NCI-H524 (cell line): ENCODE data around the gene P2RY6.
A peak's percentile ranks its signal among the peaks of the same experiment; 100 is the strongest.
"Not testable (repeated sequence)": the region's sequence is repeated elsewhere in the genome, so short reads cannot be mapped to it uniquely, and the experiment has no call there.

Experiments
- DNase-seq, 2 experiments: peaks; one replicate each; lab custom pipeline; 2025; lab: John Stamatoyannopoulos, UW

The P2RY6 gene

DNA sequence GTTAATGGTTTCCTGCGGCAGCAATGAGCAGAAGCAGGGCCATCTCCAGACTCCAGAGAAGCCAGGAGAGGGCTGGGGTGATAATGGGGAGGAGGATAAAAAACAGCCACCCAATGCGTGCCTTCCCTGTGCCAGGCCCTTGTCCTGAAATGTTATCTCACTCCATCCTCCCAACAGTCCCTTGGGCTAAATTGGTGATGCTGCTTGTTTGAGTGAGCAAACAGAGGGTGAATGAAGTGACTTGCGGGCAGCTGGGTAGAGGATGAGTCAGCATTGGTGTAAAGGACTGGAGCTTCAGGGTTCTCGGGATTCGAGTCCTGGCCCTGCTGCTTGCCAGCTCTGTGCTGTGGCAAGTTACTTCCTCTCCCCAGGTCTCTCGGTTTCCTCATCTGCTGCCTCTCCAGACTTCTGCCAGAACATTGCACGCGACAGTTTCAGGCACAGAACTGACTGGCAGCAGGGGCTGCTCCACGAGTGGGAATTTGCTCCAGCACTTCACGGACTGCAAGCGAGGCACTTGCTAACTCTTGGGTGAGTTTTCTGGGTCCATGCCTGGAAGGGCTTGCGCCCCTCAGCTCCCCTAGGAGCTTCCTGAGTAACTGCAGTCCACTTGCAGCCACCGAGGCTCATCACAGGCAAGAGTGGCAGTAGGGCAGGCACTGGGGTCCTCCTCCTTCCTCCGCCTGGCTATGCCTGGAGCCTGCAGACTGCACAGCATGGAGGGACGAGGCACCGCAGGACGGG, at the start of gene P2RY6:
P2RY6 (plus strand) TSS at position 403 of the 744 bp plus-strand sequence. CDS start 24,181 bp downstream, outside the sequence.
- no peak for DNase-seq

DNA sequence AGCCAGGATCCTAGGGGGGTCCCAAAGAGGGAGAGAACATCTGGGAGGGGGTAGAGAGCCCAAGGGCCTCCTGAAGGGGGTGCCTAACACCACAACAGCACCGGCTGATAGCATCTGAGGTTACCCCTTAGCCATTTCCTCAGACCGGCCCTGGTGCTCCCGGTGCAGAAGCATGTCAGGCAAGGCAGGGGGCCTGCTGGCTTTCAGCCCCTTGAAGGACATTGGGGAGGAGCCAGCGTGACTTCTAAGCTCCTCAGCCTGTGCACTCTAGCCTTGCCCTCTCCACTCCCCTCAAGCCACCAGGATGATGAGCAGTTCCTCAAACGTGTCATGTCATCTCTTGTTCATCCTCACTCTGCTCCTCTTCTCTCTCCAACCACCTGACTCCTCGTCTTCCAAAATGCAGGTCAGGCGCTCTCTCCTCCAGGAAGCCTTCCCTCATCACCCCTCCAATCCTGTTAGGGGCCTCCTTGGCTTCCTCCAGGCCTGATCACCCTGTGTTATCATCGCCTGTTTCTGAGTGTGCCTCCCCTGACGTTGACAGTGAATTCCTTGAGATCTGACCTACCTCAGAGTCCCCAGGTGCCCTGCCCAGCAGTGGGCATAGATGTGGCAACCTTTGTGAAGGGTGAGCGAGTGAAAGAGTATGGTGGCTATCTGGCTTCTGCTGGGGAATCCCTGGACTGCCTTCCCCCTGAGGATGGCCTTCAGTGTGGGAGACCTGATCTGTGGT, 48.0 kb upstream of the P2RY6 start:
- no peak for DNase-seq

DNA sequence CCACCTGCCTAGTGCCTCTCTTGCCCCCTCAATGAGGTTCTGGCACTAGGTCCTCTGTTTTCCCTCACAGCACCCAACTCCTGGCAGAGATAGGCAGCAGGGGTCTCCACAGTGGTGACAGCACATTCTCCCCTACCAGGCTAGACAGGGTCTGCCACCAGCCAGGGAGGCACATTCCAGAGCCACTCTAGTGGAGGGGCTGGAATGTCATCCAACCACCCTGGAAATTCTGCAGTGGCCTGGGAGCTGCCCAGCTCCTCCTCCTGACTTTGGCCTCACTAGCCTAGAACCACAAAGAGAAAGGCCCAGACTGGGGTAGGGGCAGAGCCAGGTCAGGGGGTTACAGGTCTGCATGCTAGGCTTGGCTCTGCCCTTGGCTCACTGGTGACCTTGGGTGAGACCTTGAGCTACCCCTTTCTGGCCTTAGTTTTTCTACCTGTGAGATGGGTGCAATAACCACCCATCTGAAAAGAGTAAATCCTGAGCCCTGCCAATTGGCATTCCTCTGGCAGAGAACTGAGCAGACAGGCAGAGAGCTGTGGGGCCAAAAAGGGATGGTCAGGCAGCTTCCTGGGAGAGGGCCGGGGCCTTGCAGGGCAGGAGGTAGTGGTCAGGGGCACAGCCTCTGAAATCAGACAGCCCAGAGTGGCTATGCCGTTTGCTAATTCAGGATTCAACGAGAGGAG, 47.0 kb upstream of the P2RY6 start:
- DNase-seq: no peak

DNA sequence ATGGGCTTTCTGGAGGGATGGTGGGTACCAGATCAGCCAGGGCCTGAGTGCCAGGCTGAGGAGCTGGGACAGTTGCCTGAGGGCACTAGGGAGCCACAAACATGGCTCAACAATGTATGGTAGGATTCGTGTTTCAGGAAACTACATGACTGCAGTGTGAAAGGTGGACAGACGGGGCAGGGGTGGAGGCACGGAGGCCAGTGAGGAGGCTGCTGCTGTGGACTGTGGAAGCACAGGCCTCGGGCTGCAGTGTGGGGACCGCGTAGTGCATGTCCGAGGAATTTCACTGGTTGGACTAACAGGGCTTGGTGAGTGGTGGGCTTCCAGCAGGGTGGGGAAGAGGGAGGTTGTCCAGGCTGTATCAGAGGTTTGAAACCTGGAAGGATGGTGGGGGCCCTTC, 46.3 kb upstream of the P2RY6 start:
- DNase-seq: no peak

DNA sequence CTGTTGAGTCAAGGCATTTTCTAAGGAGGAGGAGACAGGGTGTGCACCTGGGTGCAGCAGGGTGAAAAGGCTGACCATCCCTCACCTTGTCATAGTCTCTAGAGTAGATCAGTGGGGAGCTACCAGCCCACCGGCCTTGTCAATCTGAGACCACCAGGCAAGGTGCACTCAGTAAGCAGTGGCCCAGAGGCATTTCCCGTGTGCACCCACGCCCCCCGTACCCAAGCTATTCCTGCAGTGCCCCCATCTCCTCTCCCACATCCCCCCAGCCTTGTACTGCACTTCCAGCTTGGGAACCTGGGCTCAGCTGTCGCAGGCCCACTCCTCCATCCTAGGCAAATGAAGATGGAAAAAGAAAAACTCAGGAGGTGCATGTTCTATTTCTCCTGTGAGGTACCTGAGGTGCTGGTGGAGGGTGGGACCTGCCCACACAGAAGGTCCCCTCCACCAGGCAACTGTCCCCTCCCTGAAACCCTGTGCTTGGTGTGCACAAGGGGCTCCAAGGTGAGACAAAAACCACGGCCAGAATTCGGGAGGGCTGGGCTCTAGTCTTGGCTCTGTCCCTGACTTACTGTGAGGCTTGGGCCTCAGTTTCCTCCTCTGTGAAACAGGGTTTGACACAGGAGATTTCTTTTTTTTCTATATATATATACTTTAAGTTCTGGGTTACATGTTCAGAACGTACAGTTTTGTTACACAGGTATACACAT, 45.7 kb upstream of the P2RY6 start:
- DNase-seq: no peak

DNA sequence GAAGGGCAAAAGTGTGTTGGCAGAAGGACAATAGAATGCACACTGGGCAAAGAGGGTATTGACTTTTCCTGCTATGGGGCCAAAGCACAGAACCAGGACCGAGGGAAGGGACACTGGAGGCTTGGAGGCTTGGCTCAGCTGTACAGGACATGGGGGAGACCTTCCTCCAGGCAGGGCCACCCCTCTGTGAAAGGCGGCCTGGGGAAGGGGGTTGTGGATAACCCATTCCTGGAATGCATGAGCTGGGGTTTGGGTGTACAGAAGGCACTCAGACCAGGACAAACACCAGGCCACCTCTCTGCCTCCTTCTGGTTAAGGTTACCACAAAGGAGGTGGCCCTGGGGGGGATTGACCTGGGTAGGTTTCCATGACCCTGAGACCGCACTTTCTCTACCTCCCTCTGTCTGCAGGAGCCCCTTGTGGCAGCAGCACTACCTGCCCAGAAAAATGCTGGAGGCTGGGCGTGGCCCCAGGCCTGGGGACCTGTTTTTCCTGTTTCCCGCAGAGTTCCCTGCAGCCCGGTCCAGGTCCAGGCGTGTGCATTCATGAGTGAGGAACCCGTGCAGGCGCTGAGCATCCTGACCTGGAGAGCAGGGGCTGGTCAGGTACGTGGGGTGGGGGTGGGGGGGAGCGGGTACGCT, 44.4 kb upstream of the P2RY6 start:
- DNase-seq: no peak

DNA sequence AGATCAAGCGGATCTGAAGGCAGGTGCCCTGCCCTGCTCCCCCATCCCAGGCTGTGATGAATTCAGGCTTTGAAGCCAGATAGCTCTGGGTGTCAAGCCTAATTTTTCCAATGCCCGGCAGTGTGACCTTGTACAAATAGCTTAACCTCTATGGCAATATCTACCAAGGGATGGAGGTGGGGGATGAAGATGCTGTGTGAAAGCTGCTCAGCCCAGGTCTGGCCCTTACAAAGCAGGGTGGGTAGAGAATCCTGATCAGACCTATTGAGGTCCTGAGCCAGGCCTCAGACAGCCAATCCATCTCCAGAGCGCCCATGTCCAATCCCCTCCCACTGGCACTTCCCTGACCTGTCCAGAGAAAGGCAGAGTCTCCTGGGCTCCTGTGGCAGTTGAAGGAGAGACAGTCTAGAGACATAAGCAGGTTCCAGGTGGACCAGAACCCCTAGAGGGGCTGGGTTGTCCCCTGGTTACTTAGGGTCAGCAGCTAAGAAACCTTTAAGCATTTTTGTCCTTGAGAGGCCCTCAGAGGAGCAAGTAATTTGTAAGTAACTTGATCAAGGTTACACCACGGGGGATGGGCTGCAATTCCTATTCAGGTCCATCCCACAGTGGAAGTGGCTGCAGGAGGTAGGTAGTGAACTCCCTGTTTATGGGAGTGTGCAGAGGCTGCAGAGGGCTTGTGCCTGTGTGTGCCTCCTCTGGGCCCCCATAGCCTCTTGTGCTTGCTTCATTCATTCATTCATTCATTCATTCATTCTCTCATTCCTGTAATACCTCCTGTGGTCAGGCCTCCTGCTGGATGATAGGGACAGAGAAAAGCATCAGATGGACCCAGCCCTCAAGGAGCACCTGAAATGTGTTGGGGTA, 43.6 kb upstream of the P2RY6 start:
- DNase-seq: no peak

DNA sequence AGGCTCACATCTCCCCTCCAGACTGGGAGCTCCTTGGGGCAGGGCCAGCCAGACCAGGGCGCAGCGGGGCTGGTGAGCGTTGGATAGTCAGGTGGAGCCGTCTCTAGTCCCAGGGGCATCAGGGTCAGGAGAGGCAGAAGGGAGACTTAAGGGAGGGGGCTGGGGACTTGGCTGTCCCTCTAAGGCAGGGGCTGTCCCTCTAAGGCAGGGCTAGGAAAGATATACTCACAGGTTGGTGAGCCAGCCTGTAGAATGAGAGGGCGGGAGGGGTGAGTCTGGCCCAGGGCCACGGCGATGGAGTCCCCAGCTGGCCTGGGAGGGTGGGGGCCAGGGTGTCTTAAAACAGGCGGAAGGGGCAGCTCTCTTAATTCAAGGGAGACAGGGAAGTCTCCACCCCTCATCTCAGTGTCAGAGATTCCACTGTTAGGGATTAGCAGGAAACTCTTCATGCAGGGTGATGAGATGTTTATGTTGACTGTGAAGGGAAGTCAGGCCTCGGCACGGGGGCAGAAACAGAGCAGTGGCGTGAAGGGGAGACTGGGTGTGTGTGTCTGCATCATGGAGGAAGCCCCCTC, 42.7 kb upstream of the P2RY6 start:
- DNase-seq: peak; percentile 48 to 67

GRCh38 chr11:73229896-73230875, 42.0 kb upstream of the P2RY6 start:
- DNase-seq: no peak

DNA sequence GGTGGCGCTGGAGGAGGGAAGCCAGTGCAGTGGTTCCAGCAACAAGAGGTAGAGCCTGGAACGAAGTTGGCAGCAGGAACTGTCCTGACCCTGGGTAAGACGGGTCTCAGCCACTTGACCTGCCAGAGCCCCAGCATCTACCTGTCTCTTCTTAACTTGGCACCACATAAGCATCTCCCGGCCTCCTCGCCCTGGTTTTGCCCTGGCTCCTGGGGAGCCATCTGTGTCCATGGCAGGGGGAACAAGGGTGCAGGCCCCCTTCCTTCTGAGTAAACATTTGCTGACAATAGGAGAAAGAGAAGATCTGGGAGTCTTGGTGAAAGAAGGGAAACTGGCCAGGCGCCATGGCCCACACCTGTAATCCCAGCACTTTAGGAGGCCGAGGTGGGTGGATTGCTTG, 41.2 kb upstream of the P2RY6 start:
- no peak for DNase-seq

- not testable (repeated sequence) for DNase-seq
Measured at GRCh38 chr11:73232487-73232886, 39.7 kb upstream of the P2RY6 start.

DNA sequence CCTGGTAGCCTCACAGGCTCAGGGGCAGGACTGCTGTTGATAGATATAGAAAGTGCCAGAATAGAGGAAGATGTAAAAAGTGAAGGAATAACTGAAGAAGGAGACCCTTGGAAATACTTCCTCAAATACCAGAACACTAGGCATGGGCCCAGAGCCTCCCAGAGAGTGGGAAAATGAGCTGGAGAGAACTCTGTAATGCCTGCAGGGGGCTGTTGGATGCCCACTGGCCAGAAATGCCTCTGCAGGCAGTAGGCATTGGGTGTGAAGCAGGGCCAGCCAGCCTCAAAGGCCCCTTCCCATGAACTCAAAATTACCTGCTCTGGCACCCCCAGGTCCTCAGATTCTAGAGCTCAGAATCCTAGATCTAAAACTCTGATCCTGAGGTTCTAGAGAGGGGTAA, 38.9 kb upstream of the P2RY6 start:
- DNase-seq: no peak

- DNase-seq: peak in 1 of 2 experiments; percentile 66
Measured at GRCh38 chr11:73233692-73234470, 38.3 kb upstream of the P2RY6 start.

DNA sequence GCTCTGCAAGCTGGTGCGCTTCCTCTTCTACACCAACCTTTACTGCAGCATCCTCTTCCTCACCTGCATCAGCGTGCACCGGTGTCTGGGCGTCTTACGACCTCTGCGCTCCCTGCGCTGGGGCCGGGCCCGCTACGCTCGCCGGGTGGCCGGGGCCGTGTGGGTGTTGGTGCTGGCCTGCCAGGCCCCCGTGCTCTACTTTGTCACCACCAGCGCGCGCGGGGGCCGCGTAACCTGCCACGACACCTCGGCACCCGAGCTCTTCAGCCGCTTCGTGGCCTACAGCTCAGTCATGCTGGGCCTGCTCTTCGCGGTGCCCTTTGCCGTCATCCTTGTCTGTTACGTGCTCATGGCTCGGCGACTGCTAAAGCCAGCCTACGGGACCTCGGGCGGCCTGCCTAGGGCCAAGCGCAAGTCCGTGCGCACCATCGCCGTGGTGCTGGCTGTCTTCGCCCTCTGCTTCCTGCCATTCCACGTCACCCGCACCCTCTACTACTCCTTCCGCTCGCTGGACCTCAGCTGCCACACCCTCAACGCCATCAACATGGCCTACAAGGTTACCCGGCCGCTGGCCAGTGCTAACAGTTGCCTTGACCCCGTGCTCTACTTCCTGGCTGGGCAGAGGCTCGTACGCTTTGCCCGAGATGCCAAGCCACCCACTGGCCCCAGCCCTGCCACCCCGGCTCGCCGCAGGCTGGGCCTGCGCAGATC, 37.5 kb upstream of the P2RY6 start:
- no peak for DNase-seq

- no peak for DNase-seq
Measured at GRCh38 chr11:73235236-73235786, 36.8 kb upstream of the P2RY6 start.

GRCh38 chr11:73236205-73236765, 35.9 kb upstream of the P2RY6 start:
- DNase-seq: no peak

DNA sequence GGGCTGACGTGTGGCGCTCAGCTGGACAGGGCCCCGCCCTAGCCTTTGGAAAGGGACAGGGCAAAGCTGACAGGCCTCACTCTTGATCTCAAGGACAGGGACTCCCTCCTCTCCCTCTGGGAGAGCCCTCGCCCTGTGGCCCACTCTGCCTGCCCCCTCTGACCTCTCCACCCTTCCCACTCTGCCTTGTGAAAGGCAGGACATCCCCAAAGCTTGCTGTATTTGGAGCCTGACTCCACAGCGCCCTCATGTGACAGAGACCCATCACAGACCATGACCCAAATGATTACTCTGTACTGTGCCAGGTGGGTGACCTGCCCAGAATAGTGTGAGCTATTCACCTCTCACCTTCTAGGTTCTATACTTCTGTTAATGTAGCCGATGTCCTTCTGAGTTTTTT, 35.3 kb upstream of the P2RY6 start:
- peak in 1 of 2 experiments; percentile 43 for DNase-seq
